D341Med (cell line): Measurements from ENCODE around the gene DLEC1.
"Not testable (repeated sequence)": the region's sequence is repeated elsewhere in the genome, so short reads cannot be mapped to it uniquely, and the experiment has no call there.

ENCODE experiments used
- DNase-seq: peaks from one replicate; pipeline ENCODE4 v3.0.0; 2012; ENCODE audit warnings: low spot score

Gene DLEC1

GRCh38 chr3:38124324-38125122 is 85.5 kb downstream of the DLEC1 start:
- DNase-seq: no peak

GRCh38 chr3:38125305-38126120 is 86.5 kb downstream of the DLEC1 start:
- peak; percentile 10 for DNase-seq

- peak; percentile 7 for DNase-seq
These were observed 87.3 kb downstream of the DLEC1 start for GRCh38 chr3:38126121-38126892.

- no peak for DNase-seq
These were observed 88.7 kb downstream of the DLEC1 start for GRCh38 chr3:38127611-38128302.

- no peak for DNase-seq
These were observed 89.3 kb downstream of the DLEC1 start for GRCh38 chr3:38128303-38128655.

GRCh38 chr3:38129058-38129457 is 90.0 kb downstream of the DLEC1 start:
- DNase-seq: peak; percentile 3

GRCh38 chr3:38130631-38131065 is 91.6 kb downstream of the DLEC1 start:
- no peak for DNase-seq

GRCh38 chr3:38131621-38132369 is 92.8 kb downstream of the DLEC1 start:
- no peak for DNase-seq

- DNase-seq: no peak
These were observed 94.2 kb downstream of the DLEC1 start for GRCh38 chr3:38133209-38133556.

GRCh38 chr3:38133557-38134405 is 94.8 kb downstream of the DLEC1 start:
- no peak for DNase-seq

- DNase-seq: not testable (repeated sequence)
These were observed 95.6 kb downstream of the DLEC1 start for GRCh38 chr3:38134517-38135143.

GRCh38 chr3:38135621-38136277 is 96.7 kb downstream of the DLEC1 start:
- DNase-seq: not testable (repeated sequence)

- DNase-seq: no peak
These were observed 97.4 kb downstream of the DLEC1 start for GRCh38 chr3:38136393-38136776.

GRCh38 chr3:38136777-38137614 is 98.0 kb downstream of the DLEC1 start, which contains the start of gene ACAA1:
Gene ACAA1, minus strand, starts transcription at chr3:38137127. Its CDS starts 92 bp downstream, at chr3:38137035.
- peak; percentile 98 for DNase-seq

- no peak for DNase-seq
These were observed 98.8 kb downstream of the DLEC1 start for GRCh38 chr3:38137615-38138348.

- DNase-seq: no peak
These were observed 99.6 kb downstream of the DLEC1 start, which contains the start of gene MYD88 for GRCh38 chr3:38138349-38139190. Gene MYD88, plus strand, starts transcription at chr3:38138661. Its CDS starts 40 bp downstream, at chr3:38138701.
